HG03066 (cell line): ENCODE results near the gene CYSRT1.

Experiments used
- ATAC-seq: cut with Tn5 transposase; IDR thresholded peaks from one replicate; pipeline ENCODE4 v1.9.1; 2021; ENCODE audit warnings: low read depth; ENCODE audit not compliant: unreplicated experiment

CYSRT1 gene, protein sequence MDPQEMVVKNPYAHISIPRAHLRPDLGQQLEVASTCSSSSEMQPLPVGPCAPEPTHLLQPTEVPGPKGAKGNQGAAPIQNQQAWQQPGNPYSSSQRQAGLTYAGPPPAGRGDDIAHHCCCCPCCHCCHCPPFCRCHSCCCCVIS

DNA sequence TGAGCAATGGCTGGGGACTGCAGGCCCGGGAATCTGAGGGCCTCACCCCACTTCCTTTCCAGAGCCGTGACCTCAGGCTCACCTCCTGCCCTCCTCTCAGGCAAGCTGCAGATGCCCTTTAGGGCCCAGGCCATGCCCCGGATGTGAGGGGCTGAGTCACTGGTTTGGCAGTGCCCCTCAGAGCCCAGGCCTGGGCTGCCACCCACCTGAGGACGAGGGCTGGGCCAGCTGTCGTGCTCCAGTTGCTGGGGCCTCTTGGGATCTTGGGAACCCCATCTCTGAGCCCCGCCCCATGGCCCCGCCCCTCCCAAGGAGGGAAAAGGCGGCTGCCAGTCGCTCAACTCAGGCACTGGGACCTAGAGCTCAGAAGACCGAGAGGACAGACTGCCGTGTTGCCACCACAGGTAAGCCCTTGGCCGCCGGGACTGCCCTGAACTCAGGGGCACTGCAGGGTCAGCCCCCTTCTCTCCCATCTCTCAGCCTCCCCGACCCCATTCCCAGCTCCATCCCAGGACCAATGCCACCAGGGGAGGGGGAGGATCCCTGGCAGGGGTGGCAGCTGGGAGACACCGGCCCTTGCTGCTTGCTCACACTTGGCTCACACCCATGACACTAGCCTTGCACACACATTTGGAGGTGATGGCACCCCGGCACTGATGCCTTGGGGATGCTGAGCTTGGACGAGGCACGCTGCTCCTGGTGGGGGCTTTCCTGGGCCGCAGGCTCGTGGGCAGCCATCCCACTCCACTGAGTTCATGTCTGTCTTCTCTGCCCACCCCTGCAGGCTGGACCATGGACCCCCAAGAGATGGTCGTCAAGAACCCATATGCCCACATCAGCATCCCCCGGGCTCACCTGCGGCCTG is at the start of gene CYSRT1:
CYSRT1 (plus strand) TSS at position 345 of the 865 bp plus-strand sequence; CDS start at position 793, 448 bp downstream.
- no peak for ATAC-seq

DNA sequence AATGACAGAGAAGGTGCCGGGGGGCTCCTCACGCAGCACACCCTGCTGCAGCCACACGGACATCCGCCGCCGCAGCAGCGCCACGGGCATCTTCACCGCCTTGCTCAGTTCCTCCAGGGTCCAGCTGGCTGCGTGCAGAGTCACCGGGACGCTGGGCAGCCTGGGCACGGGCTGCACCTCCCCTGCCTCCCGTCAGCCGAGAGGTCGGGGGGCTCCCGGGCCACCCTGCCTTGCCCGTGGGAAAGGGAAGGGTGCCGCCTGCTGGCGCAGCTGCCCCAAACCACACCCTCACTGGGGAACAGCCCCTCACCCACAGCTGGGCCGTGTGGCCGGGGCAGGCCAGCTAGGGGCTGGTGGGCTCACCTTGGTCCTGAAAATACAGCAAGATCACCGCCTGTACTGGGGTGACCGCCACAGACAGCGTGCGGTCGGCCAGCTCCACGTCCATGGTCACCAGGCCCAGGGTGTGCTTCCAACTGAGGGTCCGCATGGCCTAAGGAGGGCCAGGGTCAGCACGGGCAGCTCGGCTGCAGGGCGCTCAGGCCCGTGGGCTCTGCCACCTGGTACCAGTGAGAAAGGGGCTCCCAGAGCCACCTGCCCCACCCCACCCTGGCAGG is 49.5 kb upstream of the CYSRT1 start:
- no peak for ATAC-seq

DNA sequence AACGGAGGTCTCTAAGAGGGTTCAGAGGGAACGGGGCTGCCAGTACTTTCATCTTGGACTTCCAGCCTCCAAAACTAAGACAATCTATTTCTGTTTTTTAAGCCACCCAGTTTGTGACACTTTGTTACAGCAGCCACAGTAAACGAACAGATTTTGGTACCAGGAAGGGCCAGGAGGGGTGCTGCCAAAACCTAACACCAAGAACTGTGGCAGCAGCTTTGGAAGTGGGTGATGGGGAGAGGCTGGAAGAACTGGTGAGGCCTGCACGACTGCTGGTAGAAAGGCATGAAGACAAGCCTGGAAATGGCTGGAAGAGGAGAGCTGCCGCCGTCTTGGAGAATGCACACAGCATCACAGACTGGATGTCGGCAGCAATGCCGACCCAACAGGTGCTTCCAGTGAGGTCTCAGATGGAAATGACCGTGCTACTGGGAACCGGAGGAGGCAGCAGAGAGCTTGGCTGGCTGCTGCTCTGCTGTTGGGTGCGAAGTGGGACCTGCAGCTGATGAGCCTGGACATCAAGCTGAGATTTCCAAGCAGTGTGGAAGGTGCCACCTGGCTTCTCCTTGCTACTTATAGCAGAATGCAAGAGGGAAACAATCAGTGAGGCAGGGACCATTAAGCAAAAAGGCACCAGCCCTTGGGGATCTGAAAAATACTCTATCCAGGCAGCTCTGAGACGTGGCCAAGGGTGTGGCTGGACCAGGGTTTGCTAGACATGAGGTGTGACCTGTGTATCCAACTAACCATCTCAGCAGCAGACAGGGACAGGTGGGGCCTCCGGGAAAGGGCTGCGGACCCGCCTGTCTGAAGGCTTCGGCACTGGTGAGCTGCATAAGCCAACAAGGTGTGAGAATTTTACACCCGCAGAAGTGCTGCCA is 48.4 kb upstream of the CYSRT1 start:
- ATAC-seq: no peak

DNA sequence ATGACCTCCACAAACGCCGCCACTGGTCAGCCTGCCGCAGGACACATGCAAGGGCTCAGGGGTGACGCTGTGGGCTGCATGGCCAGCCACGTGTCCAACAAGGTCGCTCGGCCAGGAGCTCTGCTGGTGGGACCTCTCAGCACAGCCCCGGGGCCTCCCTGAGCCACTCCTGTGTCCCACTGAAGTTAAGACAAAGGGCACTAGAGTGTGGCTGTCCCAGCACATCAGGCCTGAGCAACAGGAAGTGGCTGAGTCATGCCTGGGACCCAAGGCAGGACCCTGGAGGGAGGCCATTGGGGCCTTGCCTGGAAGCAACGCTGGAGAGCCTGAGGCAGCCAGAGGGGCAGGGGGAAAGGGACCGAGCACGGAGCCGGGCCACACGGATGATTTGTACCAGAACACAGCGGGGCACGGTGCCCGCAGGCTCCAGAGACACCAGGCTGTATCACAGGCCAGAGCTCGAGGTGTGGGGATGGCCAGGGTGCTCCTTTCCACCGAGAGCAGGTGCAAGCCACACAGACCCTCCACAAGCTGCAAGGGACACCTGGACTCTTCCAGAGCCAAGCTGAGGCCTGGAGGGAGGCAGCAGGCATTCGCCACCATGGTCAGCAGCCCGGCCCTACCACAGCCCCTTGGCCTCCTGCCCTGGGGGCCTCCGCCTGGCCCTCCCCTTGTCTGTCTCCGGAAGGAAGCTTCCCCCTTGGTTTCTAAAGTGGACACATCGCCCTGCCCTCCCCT is 46.6 kb upstream of the CYSRT1 start:
- no peak for ATAC-seq

DNA sequence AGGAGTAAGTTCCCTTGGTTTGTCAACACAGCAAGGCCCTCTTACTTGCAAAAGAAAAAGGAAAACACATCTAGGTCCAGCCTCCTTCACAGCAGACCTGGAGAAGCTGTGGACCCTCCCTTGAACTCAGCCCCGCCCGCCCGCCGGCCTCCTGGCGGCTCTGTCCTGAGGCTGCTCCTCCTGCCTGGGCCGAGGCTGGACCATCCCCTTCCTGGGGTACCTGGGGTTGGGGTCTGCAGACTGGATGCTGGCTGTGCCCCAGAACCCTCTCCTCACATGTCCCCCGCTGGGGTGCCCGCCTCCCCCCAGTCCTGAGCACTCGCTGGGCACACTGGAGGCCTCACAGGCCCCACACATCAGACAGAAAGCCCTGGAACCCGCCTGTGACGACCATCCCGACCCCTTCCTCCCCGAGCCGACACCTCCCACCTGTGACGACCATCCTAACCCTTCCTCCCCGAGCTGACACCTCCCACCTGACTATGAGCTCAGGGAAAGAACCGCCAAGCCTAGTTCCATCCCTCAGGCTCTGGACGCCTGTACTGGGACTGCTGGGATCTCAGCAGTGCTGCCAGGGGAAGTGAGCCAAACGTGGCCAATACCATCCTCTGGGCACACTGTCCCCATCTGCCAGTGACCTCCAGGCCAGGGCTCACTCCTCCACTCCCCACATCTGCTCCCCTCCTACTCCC is 45.9 kb upstream of the CYSRT1 start:
- ATAC-seq: no peak

DNA sequence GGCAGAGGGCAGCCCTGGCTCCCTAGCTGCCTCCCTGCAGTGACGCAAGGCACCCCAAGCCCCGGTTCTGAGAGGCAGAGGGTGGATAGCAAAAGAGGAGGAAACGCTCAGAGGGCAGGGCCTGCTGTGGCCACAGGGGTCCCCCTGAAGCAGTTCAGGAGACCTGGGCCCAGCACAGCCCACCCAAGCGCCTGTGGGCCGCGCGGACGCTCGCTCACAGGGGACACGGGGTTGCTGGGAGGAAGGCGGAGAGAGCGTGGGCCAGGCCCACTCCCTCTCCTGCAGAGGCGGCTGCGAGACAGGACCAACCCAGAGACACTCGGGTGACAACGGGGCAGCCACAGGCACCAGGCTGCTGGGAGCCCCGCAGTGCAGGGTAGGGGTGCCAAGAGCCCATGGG is 45.2 kb upstream of the CYSRT1 start:
- no peak for ATAC-seq

DNA sequence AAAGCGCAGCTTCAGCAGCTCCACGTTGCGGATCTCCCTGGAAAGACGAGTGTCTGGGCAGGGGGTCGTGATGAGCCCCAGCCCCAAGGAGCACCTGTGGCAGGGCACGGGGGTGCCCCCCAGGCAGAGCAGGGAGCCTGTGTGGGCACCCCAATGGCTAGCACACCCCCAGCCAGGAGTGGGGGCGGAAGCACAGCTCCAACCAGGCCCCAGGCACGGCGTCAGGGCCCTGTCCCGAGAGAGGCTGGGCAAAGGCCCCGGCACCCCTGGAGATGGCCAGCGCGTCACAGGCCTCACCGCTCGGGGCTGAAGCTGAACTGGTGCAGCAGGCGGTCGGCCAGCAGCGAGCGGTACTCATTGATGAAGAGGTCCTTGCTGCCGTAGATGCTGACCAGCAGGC is 44.5 kb upstream of the CYSRT1 start:
- ATAC-seq: no peak

DNA sequence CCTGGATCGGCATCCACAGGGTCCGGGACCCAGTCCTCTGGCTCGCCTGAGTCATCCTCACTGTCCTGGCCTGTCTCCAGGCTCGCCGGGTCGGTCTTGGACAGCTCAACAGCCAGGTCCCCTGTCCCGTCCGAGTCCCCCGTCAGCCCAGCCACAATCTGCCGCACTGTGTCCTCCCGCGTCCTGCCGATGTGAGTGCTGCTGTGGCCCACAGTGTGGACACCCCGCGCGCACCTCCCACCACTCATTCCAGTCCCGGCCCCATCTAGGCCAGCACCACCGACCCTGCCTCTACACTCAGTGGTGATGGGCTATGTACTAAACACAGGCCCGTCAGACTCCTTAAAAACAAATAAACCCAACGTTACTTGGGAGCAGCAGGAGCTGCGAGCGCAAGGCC is 43.3 kb upstream of the CYSRT1 start:
- ATAC-seq: no peak

DNA sequence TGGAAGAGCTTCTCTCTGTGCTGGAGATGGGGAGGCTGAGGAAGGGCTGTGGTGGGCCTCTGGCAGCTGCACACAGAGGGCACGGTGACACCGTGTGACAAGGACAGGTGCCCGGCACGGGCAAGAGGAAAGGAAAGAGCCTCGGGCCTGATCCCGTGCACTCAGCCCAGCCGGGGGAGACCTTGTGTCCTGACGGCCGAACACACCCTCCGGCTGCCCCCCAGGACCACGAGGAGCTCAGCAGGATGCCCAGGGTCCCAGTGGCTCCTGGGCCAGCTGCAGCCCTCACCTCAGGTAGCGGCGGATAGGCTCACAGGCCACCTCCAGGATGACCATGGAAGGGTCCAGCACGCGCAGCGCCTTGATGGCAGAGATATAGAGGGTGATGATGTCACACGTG is 42.1 kb upstream of the CYSRT1 start:
- ATAC-seq: no peak

DNA sequence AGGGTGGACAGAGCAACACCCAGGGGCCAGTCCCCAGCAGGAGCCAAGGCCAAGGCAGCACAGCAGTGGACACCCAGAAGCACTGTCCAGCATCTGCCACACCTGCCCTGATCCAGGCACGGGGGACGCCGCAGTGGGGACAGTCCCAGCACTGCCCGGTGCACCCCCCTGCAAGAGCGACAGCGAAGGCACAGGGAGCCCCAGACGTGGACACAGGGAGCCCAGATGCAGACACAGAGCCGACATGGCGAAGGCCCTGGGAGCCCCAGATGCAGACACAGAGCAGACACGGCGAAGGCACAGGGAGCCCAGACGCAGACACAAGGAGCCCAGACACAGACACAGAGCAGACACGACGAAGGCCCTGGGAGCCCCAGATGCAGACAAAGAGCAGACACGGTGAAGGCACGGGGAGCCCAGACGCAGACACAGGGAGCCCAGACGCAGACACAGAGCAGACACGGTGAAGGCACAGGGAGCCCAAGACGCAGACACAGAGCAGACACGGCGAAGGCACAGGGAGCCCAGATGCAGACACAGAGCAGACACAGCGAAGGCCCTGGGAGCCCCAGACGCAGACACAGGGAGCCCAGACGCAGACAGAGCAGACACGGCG is 40.9 kb upstream of the CYSRT1 start:
- ATAC-seq: no peak

DNA sequence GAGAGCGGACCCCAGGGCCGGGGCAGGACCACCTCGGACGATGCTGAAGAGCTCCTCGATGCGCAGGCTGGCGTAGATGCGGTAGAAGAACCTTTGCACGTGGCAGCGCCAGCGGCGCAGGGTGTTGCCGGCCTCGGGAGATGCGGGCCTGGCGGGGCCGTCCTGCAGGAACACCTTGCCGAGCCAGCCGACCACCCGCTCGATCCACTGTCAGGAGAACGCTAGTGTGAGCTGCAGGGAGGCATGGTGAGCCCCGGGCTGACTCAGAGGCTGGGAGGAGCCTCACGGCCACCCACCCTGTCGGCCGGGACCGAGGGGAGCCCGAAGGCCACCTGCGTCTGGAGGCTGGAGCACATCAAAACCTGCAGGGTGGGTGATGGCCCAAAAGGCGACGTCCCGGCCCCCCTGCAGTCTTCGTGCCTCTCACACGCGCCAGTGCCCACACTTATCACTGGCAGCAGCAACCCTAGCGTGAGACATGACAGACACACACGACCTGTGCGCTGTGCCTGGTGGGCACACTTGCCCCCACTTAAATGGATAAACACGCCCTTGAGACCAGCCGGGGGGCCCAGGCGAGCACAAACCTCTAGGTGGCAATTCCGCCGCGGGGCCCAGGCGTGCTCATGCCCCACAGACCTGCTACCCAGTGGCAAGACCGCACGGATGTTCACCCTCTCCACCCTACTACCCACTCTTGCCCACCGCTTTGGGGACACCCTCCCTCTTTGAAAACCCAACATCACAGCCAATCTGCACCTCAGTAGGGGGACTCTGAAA is 39.9 kb upstream of the CYSRT1 start:
- no peak for ATAC-seq

DNA sequence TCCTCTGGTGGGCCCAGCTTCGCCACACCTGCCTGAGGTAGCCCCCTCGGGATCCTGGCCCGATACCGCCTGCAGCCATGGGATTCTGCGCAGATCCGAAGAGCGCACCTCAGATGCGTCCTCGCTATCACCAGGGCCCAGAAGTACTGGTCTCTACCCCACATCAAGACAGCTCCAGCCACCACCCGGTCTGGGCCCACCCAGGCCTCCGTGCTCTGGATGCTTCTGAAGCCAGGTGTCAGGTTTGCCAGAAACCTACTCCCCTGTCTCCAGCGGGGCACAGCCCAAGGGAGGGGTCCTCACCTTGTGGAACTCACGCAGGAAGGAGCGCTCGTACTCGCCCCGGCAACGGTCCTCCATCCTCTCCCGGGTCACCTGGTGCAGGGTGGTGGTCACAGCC is 39.1 kb upstream of the CYSRT1 start:
- no peak for ATAC-seq

DNA sequence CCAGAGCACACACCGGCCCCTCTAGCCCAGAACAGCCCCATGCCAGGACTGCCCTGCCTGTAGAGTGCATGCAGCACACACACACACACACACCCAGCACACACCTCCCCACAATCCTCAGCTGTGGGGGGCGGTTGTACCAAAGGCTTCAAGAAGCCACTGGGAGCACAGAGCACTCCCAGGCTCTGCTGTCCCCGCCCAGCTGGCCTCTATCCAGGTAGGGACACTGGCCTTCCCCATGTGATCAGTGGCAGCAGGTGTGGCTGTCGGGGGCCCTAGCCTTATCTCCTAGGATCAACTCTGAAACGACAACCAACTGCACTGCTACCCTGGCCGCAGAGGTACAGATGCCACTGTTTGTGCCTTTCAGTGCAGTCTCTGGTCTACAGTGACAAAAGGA is 38.6 kb upstream of the CYSRT1 start:
- no peak for ATAC-seq

DNA sequence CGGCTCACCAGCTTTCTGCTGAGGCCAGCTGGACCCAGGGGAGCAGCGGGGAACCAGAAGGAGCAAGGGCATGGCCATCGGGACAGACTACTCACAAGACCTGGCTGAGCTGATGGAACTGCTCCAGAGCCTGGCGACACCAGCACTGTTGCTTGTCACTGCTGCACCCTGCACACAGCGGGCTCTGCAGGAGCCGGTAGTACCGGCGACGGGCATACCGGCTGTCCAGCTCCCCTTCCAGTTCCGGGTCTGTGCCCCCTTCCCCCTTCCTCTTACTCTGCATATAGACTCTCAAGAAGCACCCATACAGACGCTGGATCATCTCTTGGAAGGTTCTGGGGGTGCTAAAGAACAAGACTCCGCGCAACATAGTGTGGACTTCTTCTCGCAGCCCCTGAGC is 37.6 kb upstream of the CYSRT1 start:
- ATAC-seq: no peak

DNA sequence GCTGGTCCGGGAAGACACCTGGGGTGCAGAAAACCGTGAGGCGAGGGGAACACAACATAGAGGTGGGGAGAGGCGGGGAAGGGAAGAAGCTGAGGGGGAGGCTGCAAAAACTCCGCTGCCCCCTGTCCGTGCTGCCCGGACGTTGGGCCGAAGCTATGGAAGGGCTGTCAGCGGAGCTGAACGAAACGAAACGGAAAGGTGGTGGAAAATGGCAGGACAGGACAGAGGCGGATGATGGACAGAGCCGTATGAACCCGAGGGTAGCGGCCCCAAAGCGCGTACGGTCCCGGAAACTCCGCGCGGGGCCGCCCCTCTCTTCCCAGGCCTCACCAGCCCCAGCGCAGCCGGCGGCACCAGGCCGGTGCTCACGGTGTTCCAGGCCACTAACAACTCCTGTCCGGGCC is 36.9 kb upstream of the CYSRT1 start:
- no peak for ATAC-seq

DNA sequence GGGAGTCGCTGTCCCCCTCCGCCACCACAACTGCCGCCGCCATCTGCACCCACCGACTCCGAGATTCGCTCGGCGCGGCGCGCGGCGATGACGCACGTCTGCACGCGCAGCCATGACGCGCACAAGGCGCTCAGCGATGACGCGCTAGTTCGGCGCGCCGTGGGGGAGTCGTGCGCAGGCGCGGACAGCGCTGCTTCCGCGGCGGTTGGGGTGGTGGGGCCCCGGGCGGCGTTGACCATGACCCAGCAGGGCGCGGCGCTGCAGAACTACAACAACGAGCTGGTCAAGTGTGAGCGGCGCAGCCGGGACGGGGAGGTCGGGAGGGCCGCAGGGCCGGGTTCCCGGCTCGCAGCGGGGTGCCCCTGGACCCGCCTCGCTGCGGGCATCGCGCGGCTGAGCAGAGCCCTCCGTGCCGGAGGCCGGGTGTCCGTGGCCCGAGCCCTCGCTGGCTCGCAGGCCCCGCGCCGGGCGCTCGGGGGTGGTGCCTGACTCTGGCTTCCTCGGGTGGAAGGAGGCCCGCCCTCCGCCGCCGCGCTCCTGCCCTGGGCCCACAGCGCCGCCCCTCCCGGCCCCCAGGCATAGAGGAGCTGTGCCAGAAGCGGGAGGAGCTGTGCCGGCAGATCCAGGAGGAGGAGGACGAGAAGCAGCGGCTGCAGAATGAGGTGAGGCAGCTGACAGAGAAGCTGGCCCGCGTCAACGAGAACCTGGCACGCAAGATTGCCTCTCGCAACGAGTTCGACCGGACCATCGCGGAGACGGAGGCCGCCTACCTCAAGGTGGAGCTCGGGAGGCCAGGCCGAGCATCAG is 36.3 kb upstream of the CYSRT1 start, which contains the start of the genes ANAPC2 and SSNA1:
ANAPC2 (minus strand) TSS at position 71 of the 807 bp plus-strand sequence; CDS start at position 43, 28 bp downstream.
SSNA1 (plus strand) TSS at position 187 of the 807 bp plus-strand sequence; CDS start at position 238, 51 bp downstream.
- peak; percentile 82 for ATAC-seq
